Tibial nerve (tissue), 4 donors: Measurements from ENCODE around the gene TRPV2. TPM values are rescaled to one million over a fixed set of nuclear protein-coding genes. Genes with fewer than 3 reads are reported as not detected.
A peak's percentile ranks its signal among the peaks of the same experiment; 100 is the strongest.

ENCODE experiments used
- DNase-seq, 2 donors: peaks; one replicate each; pipeline ENCODE4 v3.0.0-alpha.2; 2019; ENCODE audit warnings: low spot score in 2 of 2
- H3K27ac ChIP-seq, 4 donors: fragments of 200-600 bp; sonication (generic) in 3 of 4; one replicate each; pipeline ENCODE4 v1.5.1; 2017 to 2019; ENCODE audit warnings: mild to moderate bottlenecking in 1 of 4
- H3K27me3 ChIP-seq, 2 donors: fragments of 200-600 bp; sonication (generic) in 1 of 2; one replicate each; pipeline versions ENCODE4 v1.5.1 to v1.6.0; 2017 to 2019
- H3K36me3 ChIP-seq, 3 donors: fragments of 200-600 bp; sonication (generic); one replicate each; pipeline ENCODE4 v1.5.1; 2018 to 2019
- H3K4me1 ChIP-seq, 4 donors: fragments of 200-600 bp; sonication (generic) in 3 of 4; one replicate each; pipeline ENCODE4 v1.5.1; 2017 to 2019
- H3K4me3 ChIP-seq, 4 donors: fragments of 200-600 bp; sonication (generic) in 3 of 4; one replicate each; pipeline ENCODE4 v1.5.1; 2017 to 2019; ENCODE audit warnings: mild to moderate bottlenecking in 1 of 4, moderate library complexity in 1 of 4
- H3K9me3 ChIP-seq, 4 donors: fragments of 200-600 bp; sonication (generic) in 3 of 4; one replicate each; pipeline ENCODE4 v1.5.1; 2017 to 2019
- CTCF ChIP-seq, 5 experiments: fragments of 200-600 bp in 3 of 5; fragments of 450-650 bp in 2 of 5; sonication (generic) in 3 of 5; IDR thresholded peaks; one replicate each; pipeline ENCODE4 v1.5.1; 2016 to 2019; ENCODE audit warnings: antibody characterized with exemption in 5 of 5, mild to moderate bottlenecking in 3 of 5, moderate library complexity in 2 of 5
- EP300 ChIP-seq, 2 donors: sonication (generic); formaldehyde crosslinking; IDR thresholded peaks; one replicate each; pipeline ENCODE4 v1.6.1; 2017; ENCODE audit warnings: antibody characterized with exemption in 2 of 2, mild to moderate bottlenecking in 1 of 2
- POLR2A ChIP-seq, 2 donors: fragments of 450-650 bp; IDR thresholded peaks; one replicate each; pipeline ENCODE4 v1.6.1; 2017; ENCODE audit warnings: antibody characterized with exemption in 2 of 2, mild to moderate bottlenecking in 2 of 2, moderate library complexity in 2 of 2
- WGBS, 2 donors: methylation state at CpG; one replicate each; pipeline ENCODE4 v1.1.5; 2018; 5-methylcytosine and 5-hydroxymethylcytosine counted together
- total RNA-seq, 4 donors: library from RNA; depleted of rRNA; stranded (reverse); fragments of >200 nt; gene quantifications; one replicate each; pipeline ENCODE4 v1.1.0, GENCODE V29; 2016

The TRPV2 gene
- total RNA-seq, 4 donors from 2014 or later = 10.5 to 19.9 (median 16.9) TPM

GRCh38 chr17:16434662-16435061 is 19.3 kb downstream of the TRPV2 start:
- Histone ChIP-seq H3K27me3 (no peaks in the 10 kb centered on the region), H3K9me3 (no peaks in the 10 kb centered on the region), H3K27ac (no peak overlapping the region), H3K36me3 (no peaks in the 10 kb centered on the region), H3K4me3 (no peak overlapping the region), H3K4me1 (peaks cover 0 to 9% (median under 1%) of the 10 kb centered on the region in 4 donors)
- TF ChIP-seq POLR2A (IDR thresholded peaks at IDR 0.05) (no peak), EP300 (IDR thresholded peaks at IDR 0.05) (no peak), CTCF (IDR thresholded peaks at IDR 0.05) (no peak)
- WGBS, 2 donors = 48 to 57% methylated on average over 8 of the region's 8 CpGs
- DNase-seq = no peak

- no peak overlapping the region for H3K27ac ChIP-seq
- no peaks in the 10 kb centered on the region for H3K9me3 ChIP-seq
- H3K4me3 ChIP-seq = no peak overlapping the region
- H3K36me3 ChIP-seq = peaks cover 0 to 5% (median 0%) of the 10 kb centered on the region in 3 donors
- TF ChIP-seq EP300 (IDR thresholded peaks at IDR 0.05) (no peak), CTCF (IDR thresholded peaks at IDR 0.05) (no peak), POLR2A (IDR thresholded peaks at IDR 0.05) (no peak)
- H3K4me1 ChIP-seq = peaks cover 0 to 24% (median 15%) of the 10 kb centered on the region in 4 donors
- DNase-seq = no peak
- 69 to 70% methylated on average over 12 to 13 of the region's 14 CpGs for WGBS, 2 donors
- no peaks in the 10 kb centered on the region for H3K27me3 ChIP-seq
These were observed 20.8 kb downstream of the TRPV2 start for GRCh38 chr17:16435925-16436886.

- WGBS, 2 donors = 55 to 61% methylated on average over 2 of the region's 2 CpGs
- DNase-seq = no peak
- no peaks in the 10 kb centered on the region for H3K9me3 ChIP-seq
- H3K36me3 ChIP-seq = peaks cover 0 to 13% (median 2%) of the 10 kb centered on the region in 3 donors
- H3K27ac ChIP-seq = no peak overlapping the region
- H3K27me3 ChIP-seq = no peaks in the 10 kb centered on the region
- H3K4me1 ChIP-seq = peaks cover 0 to 33% (median 16%) of the 10 kb centered on the region in 4 donors
- no peak for TF ChIP-seq CTCF (IDR thresholded peaks at IDR 0.05)
- TF ChIP-seq EP300 (IDR thresholded peaks at IDR 0.05) = no peak
- no peak for TF ChIP-seq POLR2A (IDR thresholded peaks at IDR 0.05)
- no peak overlapping the region for H3K4me3 ChIP-seq
These were observed 21.7 kb downstream of the TRPV2 start for GRCh38 chr17:16437083-16437482.

GRCh38 chr17:16438173-16438556 is 22.8 kb downstream of the TRPV2 start:
- TF ChIP-seq CTCF (IDR thresholded peaks at IDR 0.05) (no peak), EP300 (IDR thresholded peaks at IDR 0.05) (no peak), POLR2A (IDR thresholded peaks at IDR 0.05) (peak in 1 of 2 donors; percentile 35)
- 10 to 12% methylated on average over 8 of the region's 8 CpGs for WGBS, 2 donors
- peaks cover 0 to 44% (median 18%) of the 10 kb centered on the region in 4 donors for H3K4me1 ChIP-seq
- H3K36me3 ChIP-seq = peaks cover 0 to 24% (median 4%) of the 10 kb centered on the region in 3 donors
- H3K27me3 ChIP-seq = no peaks in the 10 kb centered on the region
- H3K9me3 ChIP-seq = no peaks in the 10 kb centered on the region
- no peak for DNase-seq
- peak overlapping the region; percentile 41 to 90 (median 82) for H3K27ac ChIP-seq
- peak overlapping the region; percentile 1 to 82 (median 40) for H3K4me3 ChIP-seq
